Measurements from ENCODE around the gene SYT17. TPM values are rescaled to one million over a fixed set of nuclear protein-coding genes. Genes with fewer than 3 reads are reported as not detected.

SYT17 gene
- total RNA-seq, 1 experiment from 2014 or later, result 10.3 TPM

DNA sequence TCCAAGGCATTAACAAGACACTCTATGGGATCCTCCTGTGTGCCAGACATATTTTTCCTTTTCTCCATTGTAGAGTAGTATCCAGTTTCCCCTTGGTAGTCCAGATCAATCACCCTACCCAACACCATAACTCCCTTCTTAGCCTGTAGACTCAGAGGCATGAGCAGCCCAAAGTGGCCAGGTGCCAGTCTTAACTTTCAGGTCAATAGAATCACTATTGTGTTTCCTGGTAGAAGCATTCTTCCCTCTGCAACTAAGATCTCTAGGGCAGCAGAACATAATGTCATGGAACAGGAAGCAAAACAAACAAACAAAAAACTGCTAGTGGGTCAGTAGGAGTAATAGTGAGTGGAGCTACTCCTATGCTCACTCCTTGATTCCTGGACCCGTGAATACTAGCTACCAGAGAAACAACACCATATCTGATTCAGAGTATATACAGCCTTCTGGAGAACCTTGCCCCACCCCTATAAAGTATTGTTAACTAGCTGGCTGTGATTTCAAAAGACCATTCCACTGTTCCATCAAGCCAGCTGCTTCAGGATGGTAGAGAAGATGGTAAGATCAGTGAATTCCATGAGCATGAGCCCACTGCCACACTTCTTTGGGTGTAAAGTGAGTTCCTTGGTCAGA is 106.2 kb downstream of the SYT17 start:
- no peak overlapping the region for H2AFZ ChIP-seq (ENCODE audit: low read depth, low read length, poor library complexity, severe bottlenecking)
- ATAC-seq (no peak), DNase-seq (ENCODE audit: low read depth, low spot score) (no peak)
- no peak overlapping the region for H3K9ac ChIP-seq (ENCODE audit: low read length)
- CTCF ChIA-PET, result no interaction called here
- no peaks in the 10 kb centered on the region for H3K79me2 ChIP-seq (ENCODE audit: insufficient read depth, low read length)
- TF ChIP-seq, protein P1, sequence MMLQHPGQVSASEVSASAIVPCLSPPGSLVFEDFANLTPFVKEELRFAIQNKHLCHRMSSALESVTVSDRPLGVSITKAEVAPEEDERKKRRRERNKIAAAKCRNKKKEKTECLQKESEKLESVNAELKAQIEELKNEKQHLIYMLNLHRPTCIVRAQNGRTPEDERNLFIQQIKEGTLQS (IDR thresholded peaks at IDR 0.05), result no peak
- TF ChIP-seq SIN3A (IDR thresholded peaks at IDR 0.05; ENCODE audit: low read depth), result no peak
- TF ChIP-seq SRF (IDR thresholded peaks at IDR 0.05; ENCODE audit: low read depth), result no peak
- TF ChIP-seq ZNF274 (IDR thresholded peaks at IDR 0.05; ENCODE audit: low read depth, low read length), result no peak
- TF ChIP-seq, protein P2, sequence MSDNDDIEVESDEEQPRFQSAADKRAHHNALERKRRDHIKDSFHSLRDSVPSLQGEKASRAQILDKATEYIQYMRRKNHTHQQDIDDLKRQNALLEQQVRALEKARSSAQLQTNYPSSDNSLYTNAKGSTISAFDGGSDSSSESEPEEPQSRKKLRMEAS (IDR thresholded peaks at IDR 0.05), result no peak
- no peak for TF ChIP-seq YY1 (IDR thresholded peaks at IDR 0.05; ENCODE audit: extremely low read depth, insufficient replicate concordance, low read depth, low read length)
- no peak for TF ChIP-seq EGR1 (IDR thresholded peaks at IDR 0.05; ENCODE audit: low read depth)
- no peak overlapping the region for H3K4me3 ChIP-seq (replicated peaks in 1 of 2; ENCODE audit: low read depth in 1 of 2, low read length in 2 of 2)
- no peak overlapping the region for H3K27ac ChIP-seq (ENCODE audit: low read depth, low read length)
- no TSS peak for BruUV-seq (replicated peaks)
- no peak overlapping the region for H3K4me2 ChIP-seq (ENCODE audit: low read length)
- RAD21 ChIA-PET (ENCODE audit: low non-redundant PET in 1 of 2, low total read pairs in 2 of 2, uncharacterized antibody in 2 of 2, unreplicated experiment in 2 of 2), result no interaction called here
- intact Hi-C loops (cut with micrococcal nuclease), result no loop called here
- H3K36me3 ChIP-seq (ENCODE audit: control insufficient read depth in 1 of 2, insufficient read depth in 2 of 2, low read length in 2 of 2), result no peaks in the 10 kb centered on the region
- H3K27me3 ChIP-seq (ENCODE audit: insufficient read depth, low read length), result no peaks in the 10 kb centered on the region
- H3K9me2 ChIP-seq (ENCODE audit: insufficient read depth), result no peaks in the 10 kb centered on the region
- POLR2A ChIA-PET, result no interaction called here
- H3K9me3 ChIP-seq (ENCODE audit: control insufficient read depth in 1 of 2, insufficient read depth in 1 of 2, low read depth in 1 of 2, low read length in 2 of 2), result no peaks in the 10 kb centered on the region
- H3K4me1 ChIP-seq (ENCODE audit: control insufficient read depth in 1 of 2, insufficient read depth in 2 of 2, low read length in 2 of 2), result peaks cover 0 to 7% of the 10 kb centered on the region in 2 experiments; a peak in 3 of 4 replicates
- no peaks in the 10 kb centered on the region for H4K20me1 ChIP-seq (ENCODE audit: insufficient read depth)

DNA sequence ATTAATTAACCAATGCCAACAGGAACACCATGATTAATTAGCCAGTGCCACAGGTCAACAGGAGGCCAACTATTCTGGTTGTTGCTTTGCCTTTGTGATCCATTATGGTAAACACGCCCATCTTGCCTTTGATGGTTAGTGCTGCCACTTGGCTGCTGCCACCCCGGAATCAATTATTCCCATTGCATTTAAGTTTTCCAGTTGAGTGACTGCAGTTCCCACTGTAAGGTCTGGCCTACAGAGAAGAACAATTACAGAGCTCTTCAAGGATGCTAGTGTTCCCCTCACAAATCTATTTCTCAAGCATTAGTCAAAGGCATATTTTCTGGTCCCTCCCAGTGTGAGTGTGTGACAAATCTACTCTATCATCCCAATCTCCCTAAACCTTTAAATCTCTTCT is 110.4 kb downstream of the SYT17 start:
- Histone ChIP-seq H3K9me3 (ENCODE audit: control insufficient read depth in 1 of 2, insufficient read depth in 1 of 2, low read depth in 1 of 2, low read length in 2 of 2) (no peaks in the 10 kb centered on the region), H3K79me2 (ENCODE audit: insufficient read depth, low read length) (no peaks in the 10 kb centered on the region), H3K4me2 (ENCODE audit: low read length) (no peak overlapping the region), H3K27me3 (ENCODE audit: insufficient read depth, low read length) (no peaks in the 10 kb centered on the region), H3K36me3 (ENCODE audit: control insufficient read depth in 1 of 2, insufficient read depth in 2 of 2, low read length in 2 of 2) (no peaks in the 10 kb centered on the region), H3K4me3 (replicated peaks in 1 of 2; ENCODE audit: low read depth in 1 of 2, low read length in 2 of 2) (no peak overlapping the region), H3K4me1 (ENCODE audit: control insufficient read depth in 1 of 2, insufficient read depth in 2 of 2, low read length in 2 of 2) (peaks cover 14 to 25% of the 10 kb centered on the region in 2 experiments), H4K20me1 (ENCODE audit: insufficient read depth) (no peaks in the 10 kb centered on the region), H2AFZ (ENCODE audit: low read depth, low read length, poor library complexity, severe bottlenecking) (no peak overlapping the region), H3K9ac (ENCODE audit: low read length) (no peak overlapping the region), H3K27ac (ENCODE audit: low read depth, low read length) (no peak overlapping the region), H3K9me2 (ENCODE audit: insufficient read depth) (no peaks in the 10 kb centered on the region)
- no TSS peak for BruUV-seq (replicated peaks)
- TF ChIP-seq TCF7L2 (IDR thresholded peaks at IDR 0.05; ENCODE audit: borderline replicate concordance, extremely low read depth, insufficient read depth, insufficient read length) (no peak), CEBPB (IDR thresholded peaks at IDR 0.05; ENCODE audit: low read depth) (no peak), YY1 (IDR thresholded peaks at IDR 0.05; ENCODE audit: extremely low read depth, insufficient replicate concordance, low read depth, low read length) (no peak), CBX3 (IDR thresholded peaks at IDR 0.05; ENCODE audit: low read depth) (no peak), EZH2 (IDR thresholded peaks at IDR 0.05) (no peak)
- ChIA-PET CTCF (no interaction called here), POLR2A (no interaction called here), RAD21 (ENCODE audit: low non-redundant PET in 1 of 2, low total read pairs in 2 of 2, uncharacterized antibody in 2 of 2, unreplicated experiment in 2 of 2) (no interaction called here)
- intact Hi-C loops (cut with micrococcal nuclease), result no loop called here
- DNase-seq (ENCODE audit: low read depth, low spot score), result no peak
- ATAC-seq, result no peak
